Renal cortical epithelial cell (primary cell): ENCODE measurements around the gene TENT4B. TPM values are rescaled to one million over a fixed set of nuclear protein-coding genes. Genes with fewer than 3 reads are reported as not detected.
"Not testable (repeated sequence)": the region's sequence is repeated elsewhere in the genome, so short reads cannot be mapped to it uniquely, and the experiment has no call there.

ENCODE experiments used
- DNase-seq: peaks from one replicate; pipeline ENCODE4 v3.0.0-alpha.2; 2011; ENCODE audit warnings: low read depth
- total RNA-seq: library from RNA; depleted of rRNA; stranded (reverse); fragments of >200 nt; gene quantifications from 2 replicates; pipeline ENCODE4 v1.2.3, GENCODE V29; 2014

The TENT4B gene
- total RNA-seq, 1 donor from 2014 or later, result 10.3 TPM

GRCh38 chr16:50229149-50229726 lies 76.1 kb downstream of the TENT4B start:
- DNase-seq, result no peak

GRCh38 chr16:50234771-50235556 lies 81.9 kb downstream of the TENT4B start:
- peak; percentile 32 for DNase-seq

GRCh38 chr16:50235581-50235980 lies 82.5 kb downstream of the TENT4B start:
- peak; percentile 23 for DNase-seq

GRCh38 chr16:50238314-50238713 lies 85.2 kb downstream of the TENT4B start:
- no peak for DNase-seq

GRCh38 chr16:50238868-50239301 lies 85.8 kb downstream of the TENT4B start:
- no peak for DNase-seq

GRCh38 chr16:50243024-50243423 lies 89.9 kb downstream of the TENT4B start:
- DNase-seq, result not testable (repeated sequence)

GRCh38 chr16:50244140-50244503 lies 91.0 kb downstream of the TENT4B start:
- no peak for DNase-seq

- no peak for DNase-seq
These were observed 91.7 kb downstream of the TENT4B start for GRCh38 chr16:50244504-50245416.

- DNase-seq, result peak; percentile 60
These were observed 92.6 kb downstream of the TENT4B start for GRCh38 chr16:50245417-50246298.

GRCh38 chr16:50246299-50247122 lies 93.4 kb downstream of the TENT4B start:
- no peak for DNase-seq

- DNase-seq, result no peak
These were observed 94.2 kb downstream of the TENT4B start for GRCh38 chr16:50247123-50247905.

- no peak for DNase-seq
These were observed 95.0 kb downstream of the TENT4B start for GRCh38 chr16:50247906-50248608.

GRCh38 chr16:50248845-50249244 lies 95.7 kb downstream of the TENT4B start:
- DNase-seq, result no peak

- peak; percentile 67 for DNase-seq
These were observed 98.4 kb downstream of the TENT4B start for GRCh38 chr16:50251375-50252081.

GRCh38 chr16:50252082-50252611 lies 99.0 kb downstream of the TENT4B start:
- no peak for DNase-seq

- DNase-seq, result no peak
These were observed 99.9 kb downstream of the TENT4B start for GRCh38 chr16:50252874-50253513.

GRCh38 chr16:50253514-50253910 lies 100.4 kb downstream of the TENT4B start:
- DNase-seq, result no peak

GRCh38 chr16:50254072-50254471 lies 101.0 kb downstream of the TENT4B start:
- no peak for DNase-seq
